8988T (cell line): Measurements from ENCODE around the gene LCLAT1.
A peak's percentile ranks its signal among the peaks of the same experiment; 100 is the strongest.

Experiments
- DNase-seq: peaks from one replicate; pipeline ENCODE4 v3.0.0; 2011

Gene LCLAT1

GRCh38 chr2:30447149-30448045, at the start of gene LCLAT1:
TSS of gene LCLAT1 (plus strand) at chr2:30447246. CDS start at chr2:30525591, 78,345 bp downstream.
- DNase-seq: peak; percentile 45

DNA sequence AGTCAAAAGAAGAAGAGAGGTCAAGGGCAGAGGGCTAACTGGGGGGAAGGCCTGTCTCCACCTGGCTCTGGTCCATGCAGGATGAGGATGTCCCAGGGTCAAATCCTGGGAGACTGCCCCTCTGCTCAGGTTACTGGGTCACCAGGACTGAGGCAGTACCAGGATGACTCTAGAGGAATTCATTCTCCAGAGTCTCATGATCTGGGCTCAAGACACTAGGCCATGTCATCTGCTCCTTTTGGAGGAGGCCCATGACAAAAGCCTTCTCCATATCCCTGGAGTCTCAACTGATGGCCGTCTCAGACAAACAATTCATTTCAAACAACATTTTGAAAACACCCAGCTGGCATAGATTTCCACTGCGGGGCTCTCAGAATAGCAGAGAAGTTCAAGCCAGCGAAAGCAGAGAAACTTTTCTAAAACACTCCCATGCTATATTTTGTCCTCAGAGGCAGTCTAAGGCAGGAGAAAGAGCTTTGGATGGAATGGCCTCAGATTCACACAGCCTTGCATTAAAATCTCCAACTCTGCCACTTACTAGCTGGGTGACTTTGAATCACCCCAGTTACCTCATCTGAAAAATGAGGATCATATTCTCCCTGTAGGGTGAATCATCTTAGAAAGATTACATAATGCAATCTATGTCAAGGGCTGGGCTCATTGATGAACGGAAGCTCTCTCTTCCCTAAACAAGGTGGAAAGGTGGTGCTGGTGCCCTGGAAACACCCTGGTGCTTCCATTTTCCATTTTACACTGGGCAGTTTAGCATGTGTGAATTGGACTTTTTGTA, 48.8 kb upstream of the LCLAT1 start:
- no peak for DNase-seq

- no peak for DNase-seq
Observed at GRCh38 chr2:30400151-30400954, 46.7 kb upstream of the LCLAT1 start.

DNA sequence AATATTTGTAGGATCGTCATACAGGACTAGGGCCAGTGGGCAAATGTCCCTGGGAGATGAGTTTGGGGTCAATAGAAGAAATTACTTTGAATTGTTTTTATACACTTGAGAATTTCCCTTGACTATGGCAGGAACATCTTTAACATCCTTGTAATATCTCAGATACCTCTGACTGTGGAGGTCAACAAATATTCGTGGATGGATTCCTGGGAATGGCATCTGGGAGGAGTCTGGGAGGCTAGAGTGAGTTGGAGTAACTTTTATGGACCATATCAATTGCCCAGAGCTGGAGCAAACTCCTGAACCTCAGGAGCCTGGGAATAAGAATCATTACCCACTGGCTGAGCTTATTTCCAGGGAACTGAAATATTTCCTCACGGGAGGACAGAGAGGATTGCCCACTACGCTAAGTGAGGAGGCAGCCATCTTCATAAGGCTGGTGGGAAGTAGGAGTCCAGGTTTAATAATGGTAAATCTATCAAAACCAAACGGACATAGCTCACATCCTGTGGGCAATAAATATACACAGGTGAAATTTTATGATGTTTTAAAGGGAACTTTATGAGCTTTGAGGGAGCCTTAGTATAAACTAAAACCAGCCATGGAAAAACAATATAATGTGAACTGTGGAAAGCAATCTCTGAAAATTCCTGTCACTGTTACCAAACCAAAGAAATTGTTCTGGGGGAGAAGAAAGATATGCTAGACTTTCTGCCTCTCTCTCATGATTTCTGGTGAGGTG, 44.4 kb upstream of the LCLAT1 start:
- DNase-seq: no peak

- no peak for DNase-seq
Observed at GRCh38 chr2:30403592-30404312, 43.3 kb upstream of the LCLAT1 start.

DNA sequence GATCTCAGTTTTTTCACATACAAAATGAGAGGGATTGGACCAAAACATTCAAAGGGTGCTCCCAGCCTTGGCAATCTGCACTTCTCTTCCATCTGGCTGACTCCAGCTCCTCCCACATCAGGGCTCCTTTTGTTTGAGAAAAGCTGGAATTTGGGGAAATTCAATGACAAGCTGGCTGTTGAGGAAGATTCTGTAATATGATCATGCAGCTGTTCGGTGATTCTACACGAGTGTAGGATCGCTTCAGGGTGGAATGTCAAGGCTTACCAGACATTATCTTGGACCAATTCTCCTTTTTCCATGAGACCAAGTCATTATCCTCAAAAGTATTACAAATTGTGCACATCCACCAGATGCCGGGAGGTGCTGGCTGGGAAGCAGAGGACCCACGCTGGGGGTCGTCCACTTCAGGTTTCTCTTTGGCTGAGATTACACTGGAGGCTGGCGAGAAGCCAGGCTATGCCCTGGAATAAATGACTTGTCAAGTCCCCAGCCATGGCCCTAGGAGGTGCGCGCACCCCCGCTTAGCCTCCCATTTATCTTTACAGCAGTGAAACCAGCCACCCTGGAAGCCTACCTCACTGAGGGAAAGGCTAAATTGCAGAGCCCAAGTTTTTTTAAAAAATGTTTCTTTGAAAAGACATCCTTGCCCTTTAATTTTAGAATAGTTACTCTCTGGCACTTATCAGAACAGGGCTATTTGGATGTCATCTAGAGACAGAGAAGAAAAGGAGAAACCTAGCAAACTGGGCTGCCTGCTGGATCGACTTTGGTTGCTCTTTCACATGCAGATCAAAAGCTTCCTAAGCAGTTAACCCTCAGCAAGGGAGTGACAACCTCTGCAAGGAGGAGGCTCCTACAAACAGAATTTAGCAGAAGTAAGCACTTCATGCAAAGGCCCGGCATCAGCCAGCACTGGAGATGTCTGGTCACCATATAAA, 42.5 kb upstream of the LCLAT1 start:
- no peak for DNase-seq

DNA sequence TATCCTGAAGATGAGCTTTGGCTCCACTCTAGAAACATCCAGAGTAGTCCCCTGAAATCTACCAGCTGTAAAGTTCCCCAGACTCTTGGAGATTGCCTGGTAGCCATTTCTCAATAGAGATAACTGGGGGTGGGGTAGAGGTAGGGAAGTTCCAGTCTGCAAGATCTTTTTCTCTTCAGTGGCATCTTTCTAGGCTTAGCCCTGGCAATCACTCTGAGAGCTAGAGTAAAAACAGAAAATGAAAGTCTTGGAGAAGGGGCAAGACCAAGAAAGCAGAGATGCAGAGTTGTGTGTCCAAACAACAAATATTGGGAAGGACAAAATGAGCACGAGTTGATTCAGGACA, 41.8 kb upstream of the LCLAT1 start:
- DNase-seq: no peak

DNA sequence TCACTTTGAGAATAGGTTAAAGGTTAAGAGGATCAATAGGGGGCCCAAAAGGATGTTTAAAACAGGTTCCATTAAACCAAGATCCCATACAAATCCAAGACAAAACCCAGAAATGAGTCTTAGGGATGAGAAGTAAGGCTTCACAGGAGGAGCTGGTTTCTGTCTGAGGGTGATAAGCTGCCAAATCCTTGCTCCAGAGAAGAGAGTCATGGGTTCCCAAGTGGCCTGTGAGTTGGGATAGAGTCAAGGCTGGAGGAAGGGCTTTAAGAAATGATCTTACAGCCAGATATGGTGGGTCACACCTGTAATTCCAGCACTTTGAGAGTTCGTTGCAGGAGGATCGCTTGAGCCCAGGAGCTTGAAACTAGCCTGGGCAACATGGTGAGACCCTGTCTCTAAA, 40.2 kb upstream of the LCLAT1 start:
- no peak for DNase-seq

- DNase-seq: no peak
Observed at GRCh38 chr2:30408961-30409387, 38.1 kb upstream of the LCLAT1 start.

DNA sequence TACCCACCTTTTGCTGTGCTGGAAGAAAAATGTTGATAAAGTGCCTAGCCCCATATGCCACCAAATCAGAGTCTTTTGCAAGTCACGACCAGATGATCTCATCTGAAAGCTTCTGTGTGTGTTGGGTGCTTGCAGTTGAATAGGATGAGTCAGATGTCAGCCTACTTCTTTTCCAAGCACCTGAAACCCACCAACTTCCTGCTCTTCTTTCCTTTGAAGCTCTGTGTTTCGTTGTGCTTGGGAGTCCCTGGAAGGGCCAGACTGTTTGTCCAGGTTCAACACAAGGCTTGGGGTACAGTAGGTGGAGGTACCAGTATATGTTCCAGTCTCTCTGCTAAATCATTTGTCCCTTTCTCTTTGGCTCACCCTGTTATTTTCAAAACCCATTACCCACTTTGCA, 36.8 kb upstream of the LCLAT1 start:
- no peak for DNase-seq

DNA sequence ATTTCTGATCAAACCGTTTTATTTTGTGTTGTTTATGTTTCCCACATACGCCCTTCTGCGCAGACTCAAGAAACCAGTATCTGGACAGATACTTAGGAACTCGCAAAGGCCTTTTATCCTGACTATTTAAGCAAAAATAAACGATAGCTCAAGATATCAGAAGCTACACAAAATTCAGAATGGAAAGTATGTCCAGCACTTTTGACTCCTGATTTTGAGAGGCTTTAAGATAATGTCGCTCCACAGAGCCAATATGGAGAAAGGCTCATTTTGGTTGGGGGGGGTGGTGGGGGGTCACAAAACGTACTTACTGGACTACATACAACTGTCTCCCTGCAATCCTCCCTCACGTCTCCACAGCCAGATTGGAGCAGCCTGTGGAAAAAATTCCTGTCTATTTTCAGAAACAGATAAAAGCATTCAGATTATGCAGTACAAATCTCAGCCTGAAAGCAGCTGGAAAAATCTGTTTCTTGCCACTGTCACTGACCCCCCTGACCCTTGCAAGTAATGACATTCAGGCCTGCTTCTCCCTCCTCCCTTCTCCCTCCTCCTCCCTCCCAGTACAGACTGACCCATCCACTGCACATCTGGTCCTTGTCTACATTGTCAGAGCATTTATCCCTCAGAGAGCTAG, 34.9 kb upstream of the LCLAT1 start:
- DNase-seq: no peak

DNA sequence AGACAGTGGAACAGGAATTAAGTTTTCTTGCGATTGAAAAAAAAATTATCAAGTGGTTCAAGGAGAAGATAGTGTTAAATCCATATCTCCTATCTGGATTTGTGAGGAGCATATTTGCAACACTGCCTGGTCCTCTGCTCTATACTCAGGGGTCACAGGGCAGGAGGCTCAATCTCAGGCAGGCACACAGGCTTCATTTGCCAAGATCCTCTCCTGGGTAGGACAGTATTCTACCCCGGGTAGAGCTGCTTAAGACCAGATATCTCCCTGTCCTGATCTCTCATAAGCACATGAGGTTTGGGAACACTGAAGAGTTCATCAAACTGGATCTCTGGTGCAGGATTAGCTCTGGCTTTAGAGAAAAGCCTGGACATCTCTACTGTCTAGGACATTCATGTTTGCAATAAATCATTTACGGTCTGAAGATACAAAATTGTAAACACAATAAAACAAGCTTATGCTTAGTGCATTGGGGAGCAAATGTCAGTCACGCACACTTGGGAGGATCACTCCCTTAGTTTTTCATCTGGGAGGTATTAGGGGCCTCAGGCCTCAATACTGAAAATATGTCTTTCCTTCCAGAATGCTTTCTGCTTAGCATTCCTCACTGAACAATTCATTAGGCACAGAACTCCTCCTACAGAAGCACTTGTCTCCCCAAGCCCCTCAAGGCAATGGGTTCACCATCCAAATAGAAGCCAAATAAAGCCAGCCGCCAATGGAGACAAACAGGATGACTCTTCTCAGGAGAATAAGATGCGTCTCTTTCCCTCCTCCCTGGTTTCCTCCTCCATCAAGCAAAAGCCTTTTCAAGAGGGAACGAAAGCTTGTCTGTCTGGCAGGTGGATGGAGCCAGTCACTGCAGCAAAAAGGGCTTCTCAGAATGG, 34.1 kb upstream of the LCLAT1 start:
- DNase-seq: no peak

DNA sequence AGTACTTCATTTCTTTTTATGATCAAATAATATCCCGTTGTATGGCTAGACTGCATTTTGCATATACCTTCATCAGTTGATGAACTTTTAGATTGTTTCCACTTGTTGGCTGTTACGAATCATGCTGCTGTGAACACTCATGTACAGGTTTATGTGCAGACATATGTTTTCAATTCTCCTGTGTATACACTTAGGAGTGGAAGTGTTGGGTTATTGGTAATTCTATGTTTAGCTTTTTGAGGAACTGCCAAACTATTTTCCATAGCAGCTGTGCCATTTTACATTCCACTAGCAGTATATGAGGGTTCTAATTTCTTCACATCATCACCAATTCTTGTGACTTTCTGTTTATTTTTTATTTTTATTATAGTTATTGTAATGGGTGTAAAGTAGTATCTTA, 32.1 kb upstream of the LCLAT1 start:
- DNase-seq: no peak

DNA sequence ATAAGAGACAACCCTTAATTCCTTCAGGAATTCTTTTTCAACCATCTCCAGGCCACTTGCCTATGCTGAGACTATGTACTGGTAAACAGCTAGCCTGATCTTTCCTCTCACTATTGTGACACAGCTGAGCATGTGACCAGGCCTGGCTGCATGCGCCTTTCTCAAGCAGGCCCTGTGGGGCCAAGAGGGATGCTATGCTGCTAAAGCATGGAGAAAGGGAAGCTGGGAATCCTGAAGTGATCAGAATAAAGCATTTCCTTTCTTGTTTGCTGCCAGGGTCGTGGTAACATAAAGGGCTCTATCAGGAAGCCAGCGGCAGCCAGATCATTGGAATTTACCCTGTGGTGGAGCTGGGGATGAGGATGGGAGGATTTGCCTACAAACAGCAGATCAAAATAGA, 29.8 kb upstream of the LCLAT1 start:
- DNase-seq: no peak

- no peak for DNase-seq
Observed at GRCh38 chr2:30421026-30421603, 25.9 kb upstream of the LCLAT1 start.

DNA sequence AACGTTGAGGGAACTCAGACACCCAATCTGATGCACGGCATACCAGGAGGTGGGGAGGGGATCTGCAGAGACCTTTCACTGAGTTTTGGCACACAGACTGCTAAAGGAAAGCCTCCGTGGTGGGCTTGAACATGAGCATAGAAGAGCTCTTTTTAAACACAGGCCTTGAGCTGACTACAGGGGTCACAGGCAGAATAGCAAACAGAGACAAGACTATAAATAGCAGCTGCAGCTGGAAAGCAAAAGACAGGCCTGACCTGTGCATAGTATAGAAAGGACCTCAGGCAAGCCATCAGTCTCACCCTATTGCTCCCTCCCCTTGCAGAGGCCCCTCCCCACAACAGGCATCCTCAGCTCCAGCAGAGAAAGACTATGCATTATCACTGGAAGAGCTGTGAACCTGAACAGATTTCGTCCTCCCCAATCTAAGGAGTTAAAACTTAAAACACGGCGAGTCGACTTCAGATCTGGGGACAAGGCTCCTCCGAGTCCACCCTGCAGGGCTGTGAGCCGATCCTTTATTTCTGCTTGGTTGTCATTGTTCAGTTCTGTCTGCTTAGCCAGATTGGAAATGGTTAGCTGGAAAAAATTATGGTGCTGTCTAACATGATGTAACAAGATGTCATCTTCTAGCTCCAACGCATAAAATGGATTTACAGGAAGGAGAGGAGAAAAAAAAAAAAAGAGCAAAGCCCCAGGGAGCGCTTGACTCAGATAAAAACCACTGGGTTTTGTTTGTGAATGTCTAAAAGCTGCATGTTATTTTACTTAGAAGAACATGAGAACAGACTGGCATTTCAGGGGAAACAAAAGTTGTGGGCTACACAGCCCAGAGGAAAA, 25.2 kb upstream of the LCLAT1 start:
- no peak for DNase-seq

- DNase-seq: no peak
Observed at GRCh38 chr2:30422444-30423040, 24.5 kb upstream of the LCLAT1 start.
